Neural crest cell (in vitro differentiated cells): ENCODE results near the gene TSPAN15. TPM values are rescaled to one million over a fixed set of nuclear protein-coding genes. Genes with fewer than 3 reads are reported as not detected.

Experiments
- DNase-seq: peaks from one replicate; pipeline ENCODE4 v3.0.0; 2021; ENCODE audit warnings: low read depth, mixed read lengths, low spot score
- H3K27ac Mint-ChIP-seq: one replicate; pipeline ENCODE4 v1.8.0; 2021; ENCODE audit warnings: mild to moderate bottlenecking, mixed read lengths; ENCODE audit not compliant: unreplicated experiment
- H3K27me3 Mint-ChIP-seq: 2 replicates; pipeline ENCODE4 v1.8.0; 2021; ENCODE audit warnings: low read depth, mild to moderate bottlenecking, mixed read lengths
- H3K36me3 Mint-ChIP-seq: 2 replicates; pipeline ENCODE4 v1.8.0; 2021; ENCODE audit warnings: low read depth, mild to moderate bottlenecking, mixed read lengths
- H3K4me1 Mint-ChIP-seq: 2 replicates; pipeline ENCODE4 v1.8.0; 2021; ENCODE audit warnings: mixed read lengths
- H3K4me3 Mint-ChIP-seq: one replicate; pipeline ENCODE4 v1.8.0; 2021; ENCODE audit warnings: mild to moderate bottlenecking, mixed read lengths
- H3K9me3 Mint-ChIP-seq: 2 replicates; pipeline ENCODE4 v1.8.0; 2021; ENCODE audit warnings: mixed read lengths
- total RNA-seq: library from RNA; stranded (reverse); gene quantifications from 2 replicates; pipeline ENCODE4 v1.2.1, GENCODE V29; 2021
- TF ChIP-seq, protein P1 (sequence below): fragments of 200-600 bp; sonication (generic); conservative IDR thresholded peaks from 2 replicates; pipeline ENCODE4 v1.5.0; 2021; ENCODE audit warnings: antibody characterized with exemption, mild to moderate bottlenecking

Gene TSPAN15
- total RNA-seq, 1 donor from 2014 or later = 12.3 TPM

DNA sequence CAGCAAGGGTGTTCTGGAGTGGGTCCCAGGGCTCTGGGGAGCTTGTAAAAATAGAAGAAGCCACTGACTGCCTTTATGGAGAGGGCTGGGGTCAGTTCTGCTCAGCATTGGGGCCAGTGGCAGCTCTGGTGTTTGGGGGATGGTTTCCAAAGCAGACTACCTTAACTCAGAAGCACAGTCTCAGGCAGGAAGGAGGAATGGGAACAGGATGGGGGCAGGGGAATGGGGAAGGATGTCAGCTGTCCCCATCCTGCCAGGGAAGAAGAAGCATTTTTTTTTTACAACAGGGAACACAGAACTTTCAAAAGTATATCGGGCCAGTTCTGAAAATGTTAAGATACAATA is 28.8 kb downstream of the TSPAN15 start:
- peaks cover 29% of the 10 kb centered on the region for H3K4me1 Mint-ChIP-seq
- TF ChIP-seq, protein P1, sequence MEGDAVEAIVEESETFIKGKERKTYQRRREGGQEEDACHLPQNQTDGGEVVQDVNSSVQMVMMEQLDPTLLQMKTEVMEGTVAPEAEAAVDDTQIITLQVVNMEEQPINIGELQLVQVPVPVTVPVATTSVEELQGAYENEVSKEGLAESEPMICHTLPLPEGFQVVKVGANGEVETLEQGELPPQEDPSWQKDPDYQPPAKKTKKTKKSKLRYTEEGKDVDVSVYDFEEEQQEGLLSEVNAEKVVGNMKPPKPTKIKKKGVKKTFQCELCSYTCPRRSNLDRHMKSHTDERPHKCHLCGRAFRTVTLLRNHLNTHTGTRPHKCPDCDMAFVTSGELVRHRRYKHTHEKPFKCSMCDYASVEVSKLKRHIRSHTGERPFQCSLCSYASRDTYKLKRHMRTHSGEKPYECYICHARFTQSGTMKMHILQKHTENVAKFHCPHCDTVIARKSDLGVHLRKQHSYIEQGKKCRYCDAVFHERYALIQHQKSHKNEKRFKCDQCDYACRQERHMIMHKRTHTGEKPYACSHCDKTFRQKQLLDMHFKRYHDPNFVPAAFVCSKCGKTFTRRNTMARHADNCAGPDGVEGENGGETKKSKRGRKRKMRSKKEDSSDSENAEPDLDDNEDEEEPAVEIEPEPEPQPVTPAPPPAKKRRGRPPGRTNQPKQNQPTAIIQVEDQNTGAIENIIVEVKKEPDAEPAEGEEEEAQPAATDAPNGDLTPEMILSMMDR = no peak
- no peak for DNase-seq
- no peaks in the 10 kb centered on the region for H3K36me3 Mint-ChIP-seq
- H3K4me3 Mint-ChIP-seq = no peak overlapping the region
- no peaks in the 10 kb centered on the region for H3K27me3 Mint-ChIP-seq
- H3K27ac Mint-ChIP-seq = peak overlapping the region; percentile 59
- H3K9me3 Mint-ChIP-seq = no peaks in the 10 kb centered on the region

DNA sequence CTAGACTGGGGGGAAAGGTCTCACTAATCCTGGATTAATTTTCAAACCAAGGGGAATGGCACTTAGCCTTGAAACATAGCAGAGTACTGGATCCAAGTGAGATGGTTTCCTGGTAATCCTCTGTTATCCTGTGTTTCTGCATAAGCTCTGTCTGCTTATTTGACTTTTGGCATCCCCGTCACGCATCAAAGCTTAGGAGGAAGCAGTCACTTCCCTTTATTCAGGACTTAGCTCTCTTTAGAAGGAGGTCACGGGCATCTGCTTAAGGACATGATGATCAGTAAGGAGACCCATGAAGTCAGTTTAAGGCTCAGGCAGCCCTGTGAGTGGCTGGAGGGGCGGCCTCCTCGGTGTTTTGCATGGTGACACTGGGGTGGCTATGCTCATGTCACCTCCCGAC is 30.0 kb downstream of the TSPAN15 start:
- no peaks in the 10 kb centered on the region for H3K27me3 Mint-ChIP-seq
- TF ChIP-seq, protein P1 = no peak
- peaks cover 20% of the 10 kb centered on the region for H3K4me1 Mint-ChIP-seq
- H3K9me3 Mint-ChIP-seq = no peaks in the 10 kb centered on the region
- no peak overlapping the region for H3K4me3 Mint-ChIP-seq
- H3K27ac Mint-ChIP-seq = no peak overlapping the region
- no peak for DNase-seq
- H3K36me3 Mint-ChIP-seq = no peaks in the 10 kb centered on the region

DNA sequence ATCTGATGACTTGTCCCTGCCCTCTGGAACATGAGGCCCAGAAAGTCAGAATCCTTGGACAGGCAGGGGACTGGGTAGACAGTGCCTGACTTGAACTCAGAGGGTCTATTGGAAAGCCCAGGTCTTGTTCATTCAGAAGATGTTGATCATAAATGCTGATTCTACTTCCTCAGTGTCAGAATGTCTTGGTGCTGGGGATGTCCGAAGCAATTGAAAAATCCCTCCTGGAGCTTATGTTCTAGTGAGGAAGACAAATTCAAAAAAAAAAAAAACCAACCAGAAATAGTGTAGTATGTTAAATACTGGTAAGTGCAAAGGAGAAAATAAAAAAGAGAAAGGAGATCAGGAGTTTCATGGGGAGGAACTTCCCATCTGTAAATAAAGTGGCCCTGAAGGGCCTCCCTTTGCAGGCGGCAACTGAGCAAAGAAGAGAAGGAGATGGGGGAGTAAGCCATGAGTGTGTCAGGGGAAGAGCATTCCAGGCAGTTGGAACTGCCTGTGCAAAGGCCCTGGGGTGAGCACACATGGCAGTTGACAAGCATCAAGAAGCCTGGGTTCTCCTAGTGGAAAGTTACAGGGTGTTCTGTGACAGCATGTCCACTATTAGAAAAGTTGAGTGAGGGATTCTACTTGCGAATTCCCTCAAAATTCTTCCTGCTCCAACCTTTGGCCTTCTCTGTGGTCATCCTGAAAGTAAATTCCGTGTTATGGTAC is 30.7 kb downstream of the TSPAN15 start:
- Mint-ChIP-seq H3K9me3 (no peaks in the 10 kb centered on the region), H3K27ac (no peak overlapping the region), H3K36me3 (no peaks in the 10 kb centered on the region), H3K4me3 (no peak overlapping the region), H3K27me3 (no peaks in the 10 kb centered on the region), H3K4me1 (peaks cover 20% of the 10 kb centered on the region)
- TF ChIP-seq, protein P1 = no peak
- no peak for DNase-seq

DNA sequence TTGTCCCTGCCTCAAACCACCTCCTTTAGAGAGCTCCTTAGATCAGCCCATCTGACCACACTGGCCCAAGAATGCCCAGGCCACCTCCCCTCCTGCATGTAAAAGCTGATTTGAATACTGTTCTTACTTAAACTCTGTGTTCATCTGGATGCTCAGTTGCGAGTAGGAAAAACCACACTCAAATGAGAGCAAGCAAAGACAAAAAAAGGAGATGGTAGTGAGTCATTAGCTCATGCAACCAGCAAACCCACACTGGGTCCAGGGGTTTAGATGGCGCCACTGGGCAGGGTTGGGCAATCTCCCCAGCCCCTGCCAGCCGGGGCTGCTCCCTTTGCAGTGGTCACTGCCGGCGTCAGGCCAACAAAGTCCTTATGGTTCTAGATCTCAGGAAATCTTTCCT is 32.7 kb downstream of the TSPAN15 start:
- TF ChIP-seq, protein P1 = no peak
- Mint-ChIP-seq H3K4me3 (no peak overlapping the region), H3K9me3 (peaks cover 8% of the 10 kb centered on the region), H3K36me3 (peaks cover 4% of the 10 kb centered on the region), H3K27ac (no peak overlapping the region), H3K27me3 (no peaks in the 10 kb centered on the region), H3K4me1 (peaks cover 20% of the 10 kb centered on the region)
- DNase-seq = no peak

DNA sequence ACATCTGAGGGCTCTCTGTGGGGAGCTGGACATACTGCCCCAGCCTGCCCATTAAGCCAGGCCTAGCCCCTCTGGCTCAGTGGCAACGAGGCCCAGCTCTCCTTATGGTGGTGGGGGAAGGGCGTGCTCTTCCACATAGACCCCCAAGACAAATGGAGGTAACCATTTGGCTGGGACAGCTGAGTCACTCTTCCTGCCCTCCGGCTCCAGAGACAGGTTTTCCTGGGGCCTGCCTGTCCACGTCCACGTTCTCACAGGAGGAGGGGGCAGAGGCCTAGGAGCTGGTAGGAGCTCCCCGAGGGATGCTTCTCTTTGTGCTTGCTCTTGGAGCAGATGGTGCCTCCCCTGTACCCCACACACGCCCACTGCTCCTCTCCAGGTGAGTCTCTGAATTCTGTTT is 33.5 kb downstream of the TSPAN15 start:
- H3K27ac Mint-ChIP-seq = no peak overlapping the region
- H3K36me3 Mint-ChIP-seq = peaks cover 4% of the 10 kb centered on the region
- TF ChIP-seq, protein P1 = no peak
- no peaks in the 10 kb centered on the region for H3K27me3 Mint-ChIP-seq
- peaks cover 15% of the 10 kb centered on the region for H3K4me1 Mint-ChIP-seq
- no peak overlapping the region for H3K4me3 Mint-ChIP-seq
- H3K9me3 Mint-ChIP-seq = peaks cover 8% of the 10 kb centered on the region
- DNase-seq = no peak
